Right lobe of liver (tissue), 4 donors: ENCODE measurements around the gene RAP2C.

Source experiments
- CTCF ChIP-seq, 4 donors: fragments of 200-600 bp in 3 of 4; fragments of 450-650 bp in 1 of 4; IDR thresholded peaks; one replicate each; pipeline versions ENCODE4 v1.5.1 to v1.8.0; 2016 to 2022; ENCODE audit warnings: antibody characterized with exemption in 4 of 4, mild to moderate bottlenecking in 2 of 4
- POLR2A ChIP-seq: fragments of 450-650 bp; IDR thresholded peaks from one replicate; pipeline ENCODE4 v1.6.1; 2017; ENCODE audit warnings: antibody characterized with exemption, mild to moderate bottlenecking
- donor health status: DM: no; HTN: no; CAD: no.
- donor health status: DM: no; HTN: no; CAD: no.
- donor health status: DM: no; HTN: yes; CAD: no.

GRCh38 chrX:132188175-132188574 lies 31.1 kb downstream of the RAP2C start:
- TF ChIP-seq CTCF (IDR thresholded peaks at IDR 0.05) (no peak), POLR2A (no peak)
